IPS-NIHi7 (cell line): ENCODE measurements around the gene ZNG1E.
"Not testable (repeated sequence)": the region's sequence is repeated elsewhere in the genome, so short reads cannot be mapped to it uniquely, and the experiment has no call there.

ENCODE experiments used
- DNase-seq: peaks from one replicate; pipeline ENCODE4 v3.0.0; 2012; ENCODE audit warnings: mixed read lengths; ENCODE audit errors: extremely low spot score

Gene ZNG1E

DNA sequence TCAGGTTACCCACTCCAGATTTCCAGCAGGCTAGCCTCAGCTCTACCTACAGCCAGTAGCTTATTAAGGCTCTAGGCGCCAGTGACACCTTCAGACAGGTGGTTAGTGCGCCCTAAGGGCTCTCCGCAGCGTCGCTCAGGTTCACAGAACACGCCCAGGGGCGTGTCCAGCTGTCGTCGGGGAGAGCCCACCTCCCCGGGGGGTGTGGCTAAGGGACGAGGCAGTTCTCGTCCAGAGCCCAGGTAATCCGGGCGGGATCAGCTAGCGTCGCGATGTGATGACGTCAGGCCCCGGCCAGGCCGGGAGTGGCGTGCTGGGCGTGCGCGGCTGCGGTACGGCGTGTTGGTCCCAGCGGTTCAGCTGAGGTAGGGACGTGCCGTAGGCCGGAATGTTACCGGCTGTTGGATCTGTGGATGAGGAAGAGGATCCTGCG lies at the start of gene ZNG1E:
TSS of gene ZNG1E (plus strand) at position 340 of the 433 bp plus-strand sequence. CDS start at position 389, 49 bp downstream.
- DNase-seq = not testable (repeated sequence)

DNA sequence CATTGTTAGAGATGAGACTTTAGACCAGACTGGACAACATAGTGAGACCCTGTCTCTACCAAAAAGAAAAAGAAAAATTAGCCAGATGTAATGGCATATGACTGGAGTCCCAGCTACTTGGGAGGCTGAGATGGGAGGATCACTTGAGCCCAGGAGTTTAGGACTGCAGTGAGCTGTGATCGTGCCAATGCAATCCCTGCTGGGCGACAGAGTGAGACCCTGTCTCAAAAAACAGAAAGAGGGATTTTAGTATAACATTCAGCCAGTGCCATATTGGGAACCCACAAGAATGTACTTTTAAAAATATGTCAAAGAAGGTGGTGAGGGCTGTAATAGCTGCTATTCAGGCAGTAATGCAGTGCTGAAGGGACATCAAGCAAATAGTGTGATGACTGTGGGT lies 2.1 kb upstream of the ZNG1E start:
- DNase-seq = not testable (repeated sequence)

DNA sequence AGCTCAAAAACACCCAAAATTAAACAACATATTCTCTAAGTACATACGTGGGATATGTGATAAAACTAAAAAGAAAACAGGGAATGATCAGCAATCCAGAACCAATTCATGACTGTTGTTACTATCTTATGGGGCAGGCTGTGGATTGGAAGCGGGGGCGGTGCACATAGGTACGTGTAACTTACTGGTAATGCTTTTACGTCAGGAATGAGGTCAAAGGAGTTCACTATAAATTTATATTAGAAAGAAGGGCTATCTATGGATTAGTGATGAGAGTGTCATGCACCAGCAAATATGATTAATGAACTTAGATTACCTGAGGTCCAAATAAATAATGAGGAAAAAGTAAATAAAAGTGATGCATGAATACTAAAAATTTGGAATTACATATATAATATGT lies 710 bp upstream of the ZNG1E start:
- not testable (repeated sequence) for DNase-seq

DNA sequence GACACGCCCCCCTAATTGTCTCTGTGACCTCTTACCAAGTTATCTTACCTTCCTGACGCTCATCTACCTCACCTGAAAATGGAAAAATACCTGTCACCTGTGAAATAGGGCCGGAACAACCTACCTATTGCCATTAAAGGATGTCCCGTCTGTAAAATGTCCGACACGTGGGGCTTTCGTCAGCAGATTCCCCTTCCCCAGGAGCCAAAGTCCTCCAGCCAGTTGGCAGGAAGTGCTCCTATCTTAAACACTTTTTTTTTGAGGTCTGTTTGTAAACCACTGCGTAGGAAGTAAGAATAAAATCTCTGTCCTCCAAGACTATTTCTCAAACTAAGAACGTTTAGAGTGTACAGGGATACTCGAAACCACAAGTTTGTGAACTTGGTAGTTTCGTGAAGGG lies 661 bp downstream of the ZNG1E start:
- DNase-seq = not testable (repeated sequence)

DNA sequence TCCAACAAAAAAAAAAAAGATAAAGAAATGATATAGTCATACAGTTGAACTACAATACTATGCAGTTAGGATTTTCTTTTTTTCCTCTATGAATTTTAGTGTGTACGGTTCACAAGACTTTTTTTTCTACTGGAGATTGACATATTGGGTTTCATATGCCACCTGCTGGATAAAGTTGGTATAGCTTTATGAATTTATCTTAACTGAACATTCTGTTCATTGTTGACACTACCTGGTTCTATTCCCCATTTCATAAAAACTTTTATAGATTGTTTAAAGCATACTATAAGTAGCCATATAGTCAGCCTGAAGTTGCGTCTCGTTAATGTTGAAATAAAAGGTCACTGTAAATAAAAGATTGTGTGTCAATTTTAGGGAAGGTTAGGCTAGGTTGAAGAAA lies 2.8 kb downstream of the ZNG1E start:
- not testable (repeated sequence) for DNase-seq

DNA sequence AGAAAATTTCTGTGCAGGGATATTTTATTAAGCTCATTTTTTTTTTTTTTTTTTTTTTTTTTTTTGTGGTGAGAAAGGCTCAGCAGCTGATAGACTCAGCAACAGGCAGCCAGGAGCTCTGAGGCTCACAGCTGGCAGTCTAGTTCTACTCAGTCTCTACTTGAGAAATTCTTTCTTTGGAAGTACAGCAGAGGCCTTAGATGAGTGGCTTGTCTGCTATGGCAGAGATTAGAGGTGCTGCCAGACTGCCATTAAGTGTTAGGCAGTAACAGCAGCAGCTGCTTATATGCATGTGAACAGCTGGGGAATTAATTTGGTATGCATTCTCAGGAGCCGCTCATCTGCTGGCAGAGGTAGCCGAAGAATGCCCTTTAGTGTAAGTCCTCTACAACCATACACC lies 27.8 kb downstream of the ZNG1E start:
- not testable (repeated sequence) for DNase-seq

DNA sequence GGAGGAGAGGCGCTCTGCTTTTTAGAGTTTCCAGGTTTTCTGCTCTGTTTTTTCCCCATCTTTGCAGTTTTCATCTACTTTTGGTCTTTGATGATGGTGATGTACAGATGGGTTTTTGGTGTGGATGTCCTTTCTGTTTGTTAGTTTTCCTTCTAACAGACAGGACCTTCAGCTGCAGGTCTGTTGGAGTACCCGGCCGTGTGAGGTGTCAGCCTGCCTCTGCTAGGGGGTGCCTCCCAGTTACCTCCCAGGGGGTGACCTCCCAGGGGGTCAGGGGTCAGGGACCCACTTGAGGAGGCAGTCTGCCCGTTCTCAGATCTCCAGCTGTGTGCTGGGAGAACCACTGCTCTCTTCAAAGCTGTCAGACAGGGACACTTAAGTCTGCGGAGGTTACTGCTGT lies 38.7 kb downstream of the ZNG1E start:
- DNase-seq = not testable (repeated sequence)

DNA sequence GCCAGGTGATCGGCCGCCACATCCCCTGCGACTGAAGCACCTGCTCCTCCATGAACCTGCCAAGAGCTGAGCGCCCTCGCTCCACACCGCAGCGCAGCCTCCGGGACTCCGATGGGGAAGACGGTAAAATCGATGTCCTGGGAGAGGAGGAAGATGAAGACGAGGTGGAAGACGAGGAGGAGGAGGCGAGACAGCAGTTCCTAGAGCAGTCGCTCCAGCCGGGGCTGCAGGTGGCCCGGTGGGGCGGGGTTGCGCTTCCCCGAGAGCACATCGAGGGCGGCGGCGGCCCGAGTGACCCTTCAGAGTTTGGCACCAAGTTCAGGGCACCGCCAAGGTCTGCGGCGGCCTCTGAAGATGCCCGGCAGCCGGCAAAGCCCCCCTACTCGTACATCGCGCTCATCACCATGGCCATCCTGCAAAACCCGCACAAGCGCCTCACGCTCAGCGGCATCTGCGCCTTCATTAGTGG lies 61.4 kb downstream of the ZNG1E start, which contains the start of gene FOXD4L4:
TSS of gene FOXD4L4 (plus strand) at position 51 of the 469 bp plus-strand sequence. CDS start at position 51, 0 bp downstream.
- DNase-seq = not testable (repeated sequence)

DNA sequence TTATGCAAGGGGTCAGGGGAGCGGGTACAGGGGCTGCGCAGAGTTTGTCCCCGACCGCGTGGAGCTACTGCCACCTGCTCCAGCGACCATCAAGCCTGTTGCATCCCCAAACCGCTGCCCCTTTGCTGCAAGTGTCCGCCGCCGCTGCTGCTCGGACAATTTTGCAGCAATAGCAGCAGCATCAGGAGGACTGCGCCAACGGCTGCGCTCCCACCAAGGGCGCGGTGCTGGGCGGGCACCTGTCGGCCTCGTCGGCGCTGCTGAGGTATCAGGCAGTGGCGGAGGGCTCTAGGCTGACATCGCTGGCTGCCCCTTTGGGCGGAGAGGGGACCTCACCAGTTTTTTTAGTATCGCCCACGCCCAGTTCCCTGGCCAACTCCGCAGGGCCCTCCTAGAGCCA lies 62.4 kb downstream of the ZNG1E start:
- DNase-seq = not testable (repeated sequence)
